SK-N-SH (cell line): ENCODE results near the gene CLCN1. TPM values are rescaled to one million over a fixed set of nuclear protein-coding genes. Genes with fewer than 3 reads are reported as not detected.

Experiments used
- CTCF ChIA-PET: fragments of 300-600, 350-600 bp; formaldehyde crosslinking; extraction: SDS; loops from one replicate; lab custom pipeline; 2021; lab: Yijun Ruan, JAX
- POLR2A ChIA-PET: fragments of 350-600 bp; sonication (Branson Sonifier 250); formaldehyde crosslinking; extraction: SDS; loops from one replicate; lab custom pipeline; 2020; ENCODE audit warnings: antibody characterized with exemption, inconsistent platforms; lab: Yijun Ruan, JAX
- DNase-seq: peaks from one replicate; pipeline ENCODE4 v3.0.0; 2012
- H2AFZ ChIP-seq: fragments of 200-600 bp; sonication (generic); 2 replicates; pipeline ENCODE4 v1.8.1; 2016; ENCODE audit warnings: antibody characterized with exemption, mild to moderate bottlenecking, low read depth
- H3F3A ChIP-seq: fragments of 200-600 bp; sonication (generic); replicated peaks from 2 replicates; pipeline ENCODE3; 2016; ENCODE audit warnings: antibody characterized with exemption, mild to moderate bottlenecking; ENCODE audit not compliant: insufficient read depth
- H3K27ac ChIP-seq, 2 experiments: fragments of 200-500 bp in 1 of 2; fragments of 200-600 bp in 1 of 2; sonication (Bioruptor generic) in 1 of 2; sonication (generic), shearing (Covaris generic) in 1 of 2; 2 replicates each; pipeline versions ENCODE4 v1.5.1 to v1.6.1; 2014 to 2016; ENCODE audit warnings: low read depth in 2 of 2, inconsistent platforms in 1 of 2, low read length in 1 of 2, mild to moderate bottlenecking in 1 of 2, mixed read lengths in 1 of 2
- H3K27me3 ChIP-seq: fragments of 200-600 bp; sonication (generic), shearing (Covaris generic); 2 replicates; pipeline ENCODE4 v1.6.1; 2016; ENCODE audit warnings: mixed run types; ENCODE audit not compliant: insufficient read depth
- H3K36me3 ChIP-seq, 2 experiments: fragments of 200-500 bp in 1 of 2; fragments of 200-600 bp in 1 of 2; sonication (Bioruptor generic) in 1 of 2; sonication (generic) in 1 of 2; replicated peaks in 1 of 2; 2 replicates each; pipeline versions ENCODE3 to v1.5.1; 2014 to 2016; ENCODE audit warnings: low read length in 1 of 2, mild to moderate bottlenecking in 1 of 2; ENCODE audit not compliant: insufficient read depth in 2 of 2, control insufficient read depth in 1 of 2
- H3K4me1 ChIP-seq, 2 experiments: fragments of 200-500 bp in 1 of 2; fragments of 200-600 bp in 1 of 2; sonication (Bioruptor generic) in 1 of 2; sonication (generic), shearing (Covaris generic) in 1 of 2; 2 replicates each; pipeline versions ENCODE4 v1.5.1 to v1.6.1; 2014 to 2016; ENCODE audit warnings: low read depth in 1 of 2, low read length in 1 of 2, mixed run types in 1 of 2; ENCODE audit not compliant: insufficient read depth in 2 of 2, control insufficient read depth in 1 of 2
- H3K4me2 ChIP-seq: fragments of 200-600 bp; sonication (generic), shearing (Covaris generic); 2 replicates; pipeline ENCODE4 v1.6.1; 2017; ENCODE audit warnings: mixed run types
- H3K4me3 ChIP-seq, 2 experiments: fragments of 200-500 bp in 1 of 2; fragments of 200-600 bp in 1 of 2; sonication (Bioruptor generic) in 1 of 2; sonication (generic), shearing (Covaris generic) in 1 of 2; 2 replicates each; pipeline versions ENCODE4 v1.5.1 to v1.8.1; 2014 to 2016; ENCODE audit warnings: low read depth in 2 of 2, inconsistent platforms in 1 of 2, low read length in 1 of 2, mild to moderate bottlenecking in 1 of 2, mixed read lengths in 1 of 2, moderate library complexity in 1 of 2
- H3K79me2 ChIP-seq: fragments of 200-600 bp; sonication (generic); 2 replicates; pipeline ENCODE4 v1.8.1; 2017; ENCODE audit warnings: mild to moderate bottlenecking; ENCODE audit not compliant: insufficient read depth
- H3K9ac ChIP-seq: fragments of 200-600 bp; sonication (generic); 2 replicates; pipeline ENCODE4 v1.6.1; 2017; ENCODE audit warnings: mixed run types
- H3K9me2 ChIP-seq: fragments of 200-600 bp; sonication (generic); 2 replicates; pipeline ENCODE4 v1.6.1; 2017; ENCODE audit warnings: mixed run types
- H3K9me3 ChIP-seq: fragments of 200-600 bp; sonication (generic); 2 replicates; pipeline ENCODE4 v1.6.1; 2017; ENCODE audit warnings: mixed run types, mild to moderate bottlenecking, moderate library complexity
- H4K20me1 ChIP-seq: fragments of 200-600 bp; sonication (generic); 2 replicates; pipeline ENCODE4 v1.6.1; 2017; ENCODE audit warnings: mild to moderate bottlenecking, mixed run types; ENCODE audit not compliant: insufficient read depth
- CHD2 ChIP-seq: fragments of 150-350 bp; IDR thresholded peaks from 2 replicates; pipeline ENCODE4 v1.6.1; 2018; ENCODE audit warnings: low read length; ENCODE audit not compliant: partially characterized antibody
- ELF1 ChIP-seq: IDR thresholded peaks from 2 replicates; pipeline ENCODE4 v1.4.0; 2012
- EP300 ChIP-seq, 2 experiments: IDR thresholded peaks; 2 replicates each; pipeline versions ENCODE4 v1.4.0 to v1.6.1; 2012; ENCODE audit warnings: borderline replicate concordance in 1 of 2, low read depth in 1 of 2, low read length in 1 of 2
- EZH2phosphoT487 ChIP-seq: fragments of 200-600 bp; sonication (generic); IDR thresholded peaks from 2 replicates; pipeline ENCODE4 v1.6.1; 2017; ENCODE audit warnings: low read depth, mixed run types, mild to moderate bottlenecking, antibody characterized with exemption, moderate library complexity, borderline replicate concordance
- FOSL2 ChIP-seq: IDR thresholded peaks from 2 replicates; pipeline ENCODE4 v1.4.0; 2012; ENCODE audit warnings: low read depth, mild to moderate bottlenecking, moderate library complexity, borderline replicate concordance
- FOXJ3 ChIP-seq: sonication (generic); formaldehyde crosslinking; IDR thresholded peaks from 2 replicates; pipeline ENCODE4 v1.5.1; 2020; ENCODE audit warnings: mild to moderate bottlenecking, missing genetic modification reagents
- FOXM1 ChIP-seq: IDR thresholded peaks from 2 replicates; pipeline ENCODE4 v1.4.0; 2012; ENCODE audit warnings: low read depth, mild to moderate bottlenecking
- GABPA ChIP-seq: IDR thresholded peaks from 2 replicates; pipeline ENCODE4 v1.4.0; 2012; ENCODE audit warnings: low read depth, mild to moderate bottlenecking
- GATA2 ChIP-seq: sonication (generic); formaldehyde crosslinking; IDR thresholded peaks from 2 replicates; pipeline ENCODE4 v1.5.0; 2020; ENCODE audit warnings: mild to moderate bottlenecking, missing genetic modification reagents
- JUND ChIP-seq: IDR thresholded peaks from 2 replicates; pipeline ENCODE4 v1.4.0; 2012
- MEF2A ChIP-seq: IDR thresholded peaks from 2 replicates; pipeline ENCODE4 v1.4.0; 2012; ENCODE audit warnings: low read depth, borderline replicate concordance
- NRF1 ChIP-seq: IDR thresholded peaks from 2 replicates; pipeline ENCODE4 v1.6.1; 2012; ENCODE audit warnings: low read depth, mild to moderate bottlenecking, low read length
- POLR2AphosphoS5 ChIP-seq: IDR thresholded peaks from 2 replicates; pipeline ENCODE4 v1.6.1; 2012; ENCODE audit warnings: low read depth, low read length
- RAD21 ChIP-seq: IDR thresholded peaks from 2 replicates; pipeline ENCODE4 v1.6.1; 2012; ENCODE audit warnings: mild to moderate bottlenecking, low read length
- RCOR1 ChIP-seq: fragments of 150-350 bp; IDR thresholded peaks from 2 replicates; pipeline ENCODE4 v1.6.1; 2017; ENCODE audit warnings: antibody characterized with exemption, low read length
- RFX5 ChIP-seq: IDR thresholded peaks from 2 replicates; pipeline ENCODE4 v1.6.1; 2012; ENCODE audit warnings: mild to moderate bottlenecking, improper control_type of control experiment, low read length
- SIN3A ChIP-seq: IDR thresholded peaks from 2 replicates; pipeline ENCODE4 v1.6.1; 2012; ENCODE audit warnings: low read depth, mild to moderate bottlenecking, low read length, moderate library complexity, borderline replicate concordance
- SMC3 ChIP-seq: IDR thresholded peaks from 2 replicates; pipeline ENCODE4 v1.6.1; 2012; ENCODE audit warnings: low read depth, low read length, improper control_type of control experiment
- TCF12 ChIP-seq: IDR thresholded peaks from 2 replicates; pipeline ENCODE4 v1.4.0; 2012
- WGBS: methylation state at CpG from one replicate; pipeline ENCODE4 v1.1.6; 2017; ENCODE audit warnings: low lambda C conversion rate; 5-methylcytosine and 5-hydroxymethylcytosine counted together
- polyA plus RNA-seq, 3 experiments: library from polyadenylated mRNA; depleted of rRNA; stranded (reverse); fragments of >200 nt; gene quantifications; 2 replicates each; pipeline ENCODE4 v1.2.3, GENCODE V29; 2012
- TF ChIP-seq, protein P1 (sequence below): IDR thresholded peaks from 2 replicates; pipeline ENCODE4 v1.6.1; 2012; ENCODE audit warnings: mild to moderate bottlenecking, low read depth, low read length, moderate library complexity
- TF ChIP-seq, protein P2 (sequence below): IDR thresholded peaks from 2 replicates; pipeline ENCODE4 v1.4.0; 2012; ENCODE audit warnings: low read depth, borderline replicate concordance
- TF ChIP-seq, protein P3 (sequence below): IDR thresholded peaks from 2 replicates; pipeline ENCODE4; 2012
- TF ChIP-seq, protein P4 (sequence below): fragments of 150-350 bp; IDR thresholded peaks from 2 replicates; pipeline ENCODE4 v1.6.1; 2017; ENCODE audit warnings: antibody characterized with exemption, low read length, low read depth, borderline replicate concordance
- TF ChIP-seq, protein P5 (sequence below): fragments of 200-600 bp; sonication (generic); IDR thresholded peaks from 2 replicates; pipeline ENCODE4 v1.6.1; 2017; ENCODE audit warnings: antibody characterized with exemption, mild to moderate bottlenecking, moderate library complexity

The CLCN1 gene
- polyA plus RNA-seq, 1 of the 3 experiments (the other 2 are of a cell fraction): 0.12 TPM

DNA sequence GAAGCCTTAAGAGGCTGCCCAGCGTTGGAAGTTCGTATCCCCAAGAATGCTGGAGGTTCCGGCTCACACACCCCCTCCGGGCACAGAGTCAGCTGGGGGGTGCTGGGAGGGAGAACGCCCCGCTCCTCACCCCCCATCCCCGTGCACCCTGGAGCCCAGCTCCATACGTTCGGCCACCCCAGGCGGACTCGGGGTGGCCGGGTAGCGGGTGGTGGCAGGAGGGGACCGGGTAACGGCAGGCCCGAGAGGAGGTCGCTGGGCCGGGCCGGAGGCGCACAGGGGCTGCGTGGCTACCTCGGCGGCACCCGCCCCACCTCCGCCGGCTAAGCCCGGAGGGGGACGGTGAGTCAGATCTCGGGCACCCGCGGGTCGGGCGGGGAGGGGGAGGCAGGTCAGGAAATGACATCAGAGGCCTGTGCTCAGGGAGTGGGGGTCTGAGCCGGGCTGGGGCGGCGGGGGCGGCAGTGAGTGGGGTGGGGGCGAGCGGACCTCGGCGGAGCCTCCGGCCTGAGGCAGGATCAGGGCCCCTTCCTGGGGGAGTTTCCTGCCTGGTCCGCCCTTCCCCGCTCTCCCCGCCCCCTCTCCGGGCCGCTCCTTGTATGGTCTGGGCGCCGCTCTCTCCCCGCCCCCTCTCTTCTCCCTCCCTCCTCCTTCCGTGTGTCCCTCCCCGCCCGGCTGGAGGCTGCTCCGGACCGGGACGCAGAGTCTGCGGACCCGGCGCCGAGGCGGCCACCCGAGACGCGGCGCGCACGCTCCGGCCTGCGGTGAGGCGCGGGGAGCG is 64.9 kb downstream of the CLCN1 start, which contains the start of gene ZYX:
Gene ZYX, plus strand, starts transcription at position 700 of the 781 bp plus-strand sequence. CDS start 227 bp downstream, outside the sequence.
- peaks cover 20 to 50% of the 10 kb centered on the region in 2 experiments; a peak in 3 of 4 replicates for H3K4me1 ChIP-seq
- TF ChIP-seq, protein P1, sequence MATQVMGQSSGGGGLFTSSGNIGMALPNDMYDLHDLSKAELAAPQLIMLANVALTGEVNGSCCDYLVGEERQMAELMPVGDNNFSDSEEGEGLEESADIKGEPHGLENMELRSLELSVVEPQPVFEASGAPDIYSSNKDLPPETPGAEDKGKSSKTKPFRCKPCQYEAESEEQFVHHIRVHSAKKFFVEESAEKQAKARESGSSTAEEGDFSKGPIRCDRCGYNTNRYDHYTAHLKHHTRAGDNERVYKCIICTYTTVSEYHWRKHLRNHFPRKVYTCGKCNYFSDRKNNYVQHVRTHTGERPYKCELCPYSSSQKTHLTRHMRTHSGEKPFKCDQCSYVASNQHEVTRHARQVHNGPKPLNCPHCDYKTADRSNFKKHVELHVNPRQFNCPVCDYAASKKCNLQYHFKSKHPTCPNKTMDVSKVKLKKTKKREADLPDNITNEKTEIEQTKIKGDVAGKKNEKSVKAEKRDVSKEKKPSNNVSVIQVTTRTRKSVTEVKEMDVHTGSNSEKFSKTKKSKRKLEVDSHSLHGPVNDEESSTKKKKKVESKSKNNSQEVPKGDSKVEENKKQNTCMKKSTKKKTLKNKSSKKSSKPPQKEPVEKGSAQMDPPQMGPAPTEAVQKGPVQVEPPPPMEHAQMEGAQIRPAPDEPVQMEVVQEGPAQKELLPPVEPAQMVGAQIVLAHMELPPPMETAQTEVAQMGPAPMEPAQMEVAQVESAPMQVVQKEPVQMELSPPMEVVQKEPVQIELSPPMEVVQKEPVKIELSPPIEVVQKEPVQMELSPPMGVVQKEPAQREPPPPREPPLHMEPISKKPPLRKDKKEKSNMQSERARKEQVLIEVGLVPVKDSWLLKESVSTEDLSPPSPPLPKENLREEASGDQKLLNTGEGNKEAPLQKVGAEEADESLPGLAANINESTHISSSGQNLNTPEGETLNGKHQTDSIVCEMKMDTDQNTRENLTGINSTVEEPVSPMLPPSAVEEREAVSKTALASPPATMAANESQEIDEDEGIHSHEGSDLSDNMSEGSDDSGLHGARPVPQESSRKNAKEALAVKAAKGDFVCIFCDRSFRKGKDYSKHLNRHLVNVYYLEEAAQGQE: peak; percentile 51
- TF ChIP-seq GABPA: peak; percentile 67
- TF ChIP-seq FOSL2: peak; percentile 95; the same call in 1 of the 2 replicates
- TF ChIP-seq, protein P2, sequence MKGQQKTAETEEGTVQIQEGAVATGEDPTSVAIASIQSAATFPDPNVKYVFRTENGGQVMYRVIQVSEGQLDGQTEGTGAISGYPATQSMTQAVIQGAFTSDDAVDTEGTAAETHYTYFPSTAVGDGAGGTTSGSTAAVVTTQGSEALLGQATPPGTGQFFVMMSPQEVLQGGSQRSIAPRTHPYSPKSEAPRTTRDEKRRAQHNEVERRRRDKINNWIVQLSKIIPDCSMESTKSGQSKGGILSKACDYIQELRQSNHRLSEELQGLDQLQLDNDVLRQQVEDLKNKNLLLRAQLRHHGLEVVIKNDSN: no peak
- peak; percentile 75 for TF ChIP-seq CHD2
- TF ChIP-seq GATA2: no peak
- TF ChIP-seq EP300 (IDR thresholded peaks at IDR 0.05; ENCODE audit: borderline replicate concordance in 1 of 2, low read depth in 1 of 2, low read length in 1 of 2): peak in 1 of 2 experiments; percentile 61; a peak in 2 of 4 replicates
- TF ChIP-seq FOXM1: no peak; the same call in 1 of the 2 replicates
- TF ChIP-seq EZH2phosphoT487: no peak
- TF ChIP-seq RCOR1: no peak
- TF ChIP-seq TCF12: peak; percentile 49; the same call in 1 of the 2 replicates
- TF ChIP-seq SIN3A: peak; percentile 18; the same call in 1 of the 2 replicates
- TF ChIP-seq POLR2AphosphoS5: peak; percentile 58
- TF ChIP-seq, protein P3, sequence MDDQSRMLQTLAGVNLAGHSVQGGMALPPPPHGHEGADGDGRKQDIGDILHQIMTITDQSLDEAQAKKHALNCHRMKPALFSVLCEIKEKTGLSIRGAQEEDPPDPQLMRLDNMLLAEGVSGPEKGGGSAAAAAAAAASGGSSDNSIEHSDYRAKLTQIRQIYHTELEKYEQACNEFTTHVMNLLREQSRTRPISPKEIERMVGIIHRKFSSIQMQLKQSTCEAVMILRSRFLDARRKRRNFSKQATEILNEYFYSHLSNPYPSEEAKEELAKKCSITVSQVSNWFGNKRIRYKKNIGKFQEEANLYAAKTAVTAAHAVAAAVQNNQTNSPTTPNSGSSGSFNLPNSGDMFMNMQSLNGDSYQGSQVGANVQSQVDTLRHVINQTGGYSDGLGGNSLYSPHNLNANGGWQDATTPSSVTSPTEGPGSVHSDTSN: peak; percentile 45; the same call in 1 of the 2 replicates
- no peak for TF ChIP-seq FOXJ3 (CRISPR knock-in tag)
- TF ChIP-seq MEF2A: no peak
- TF ChIP-seq ELF1: peak; percentile 34
- TF ChIP-seq, protein P4, sequence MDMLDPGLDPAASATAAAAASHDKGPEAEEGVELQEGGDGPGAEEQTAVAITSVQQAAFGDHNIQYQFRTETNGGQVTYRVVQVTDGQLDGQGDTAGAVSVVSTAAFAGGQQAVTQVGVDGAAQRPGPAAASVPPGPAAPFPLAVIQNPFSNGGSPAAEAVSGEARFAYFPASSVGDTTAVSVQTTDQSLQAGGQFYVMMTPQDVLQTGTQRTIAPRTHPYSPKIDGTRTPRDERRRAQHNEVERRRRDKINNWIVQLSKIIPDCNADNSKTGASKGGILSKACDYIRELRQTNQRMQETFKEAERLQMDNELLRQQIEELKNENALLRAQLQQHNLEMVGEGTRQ: no peak
- peak; percentile 79 for TF ChIP-seq JUND
- TF ChIP-seq RAD21: no peak
- no peak for TF ChIP-seq RFX5
- no peak for TF ChIP-seq NRF1
- TF ChIP-seq, protein P5, sequence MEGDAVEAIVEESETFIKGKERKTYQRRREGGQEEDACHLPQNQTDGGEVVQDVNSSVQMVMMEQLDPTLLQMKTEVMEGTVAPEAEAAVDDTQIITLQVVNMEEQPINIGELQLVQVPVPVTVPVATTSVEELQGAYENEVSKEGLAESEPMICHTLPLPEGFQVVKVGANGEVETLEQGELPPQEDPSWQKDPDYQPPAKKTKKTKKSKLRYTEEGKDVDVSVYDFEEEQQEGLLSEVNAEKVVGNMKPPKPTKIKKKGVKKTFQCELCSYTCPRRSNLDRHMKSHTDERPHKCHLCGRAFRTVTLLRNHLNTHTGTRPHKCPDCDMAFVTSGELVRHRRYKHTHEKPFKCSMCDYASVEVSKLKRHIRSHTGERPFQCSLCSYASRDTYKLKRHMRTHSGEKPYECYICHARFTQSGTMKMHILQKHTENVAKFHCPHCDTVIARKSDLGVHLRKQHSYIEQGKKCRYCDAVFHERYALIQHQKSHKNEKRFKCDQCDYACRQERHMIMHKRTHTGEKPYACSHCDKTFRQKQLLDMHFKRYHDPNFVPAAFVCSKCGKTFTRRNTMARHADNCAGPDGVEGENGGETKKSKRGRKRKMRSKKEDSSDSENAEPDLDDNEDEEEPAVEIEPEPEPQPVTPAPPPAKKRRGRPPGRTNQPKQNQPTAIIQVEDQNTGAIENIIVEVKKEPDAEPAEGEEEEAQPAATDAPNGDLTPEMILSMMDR: no peak
- TF ChIP-seq SMC3: no peak

More for the DNA sequence above, 64.9 kb downstream of the CLCN1 start, which contains the start of gene ZYX:
- peak; percentile 99 for DNase-seq
- Histone ChIP-seq H2AFZ (peak within 1 kb of the TSS; percentile 58; the same call in 1 of the 2 replicates), H3K79me2 (peaks cover 86% of the 10 kb centered on the region), H3K27ac (peak within 1 kb of the TSS; percentile 91 to 100), H3K27me3 (no peaks in the 10 kb centered on the region), H3K4me2 (peak within 1 kb of the TSS; percentile 100), H3K9me2 (no peaks in the 10 kb centered on the region), H3K36me3 (peaks cover 16 to 40% of the 10 kb centered on the region in 2 experiments), H3F3A (peaks cover 23% of the 10 kb centered on the region), H3K9me3 (no peaks in the 10 kb centered on the region), H3K4me3 (peak within 1 kb of the TSS; percentile 79 to 99), H4K20me1 (peaks cover 40% of the 10 kb centered on the region), H3K9ac (peak within 1 kb of the TSS; percentile 99)
- ChIA-PET POLR2A (interaction anchor here (0.6 to 1.4 kb wide), 3 partner anchors 18 to 118 kb away, joined by 3 to 5 read pairs (median 4); partner anchors contain the start of genes CASP2 and GSTK1), CTCF (interaction anchor here (0.6 to 5.8 kb wide), 34 partner anchors 9 to 521 kb away, joined by 3 to 50 read pairs (median 6); partner anchors contain the start of genes CASP2, EPHA1, GSTK1 and TCAF1)
- whole genome bisulfite sequencing: 0% methylated on average over 19 of the region's 72 CpGs
